GM23338 (cell line): ENCODE results near the gene ACO1.

ENCODE experiments used
- EZH2 ChIP-seq: fragments of 200-600 bp; sonication (generic); IDR thresholded peaks from one replicate; pipeline ENCODE4 v1.8.0; 2017; ENCODE audit warnings: antibody characterized with exemption, mild to moderate bottlenecking, low read depth; ENCODE audit not compliant: unreplicated experiment
- EZH2phosphoT487 ChIP-seq: fragments of 200-600 bp; sonication (generic); IDR thresholded peaks from one replicate; pipeline ENCODE4 v1.8.1; 2018; ENCODE audit warnings: antibody characterized with exemption; ENCODE audit not compliant: unreplicated experiment
- JUNB ChIP-seq: IDR thresholded peaks from one replicate; pipeline ENCODE4 v1.6.1; 2016; ENCODE audit warnings: antibody characterized with exemption; ENCODE audit not compliant: unreplicated experiment
- POLR2AphosphoS5 ChIP-seq: IDR thresholded peaks from 2 replicates; pipeline ENCODE4 v1.6.1; 2016; ENCODE audit warnings: antibody characterized with exemption, low read depth
- TF ChIP-seq, protein P1 (sequence below), 2 experiments: fragments of 200-600 bp in 1 of 2; sonication (generic) in 1 of 2; conservative IDR thresholded peaks; 2 replicates each; pipeline versions ENCODE4 v1.5.1 to v1.6.1; 2016 to 2017; ENCODE audit warnings: antibody characterized with exemption in 2 of 2, low read depth in 2 of 2, mild to moderate bottlenecking in 2 of 2, moderate library complexity in 1 of 2

DNA sequence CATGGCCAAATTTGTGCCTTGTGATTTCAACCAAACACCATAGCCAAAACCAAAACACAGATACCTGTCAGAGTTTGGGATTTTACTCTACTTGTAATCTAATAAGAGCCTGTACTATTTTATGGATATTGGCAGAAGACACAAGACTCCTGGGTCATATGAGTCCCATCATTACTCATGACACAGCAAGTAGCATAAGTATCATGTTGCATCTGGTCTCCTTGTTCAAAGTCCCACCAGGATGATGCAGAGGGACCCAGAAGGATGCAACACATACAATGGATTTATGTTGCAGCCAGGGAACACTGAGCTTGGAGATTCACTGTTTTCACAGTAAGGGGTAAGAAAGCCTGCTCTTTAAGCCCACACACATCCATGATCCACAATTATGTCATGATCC lies 13.2 kb upstream of the ACO1 start:
- no peak for TF ChIP-seq EZH2
- TF ChIP-seq, protein P1, sequence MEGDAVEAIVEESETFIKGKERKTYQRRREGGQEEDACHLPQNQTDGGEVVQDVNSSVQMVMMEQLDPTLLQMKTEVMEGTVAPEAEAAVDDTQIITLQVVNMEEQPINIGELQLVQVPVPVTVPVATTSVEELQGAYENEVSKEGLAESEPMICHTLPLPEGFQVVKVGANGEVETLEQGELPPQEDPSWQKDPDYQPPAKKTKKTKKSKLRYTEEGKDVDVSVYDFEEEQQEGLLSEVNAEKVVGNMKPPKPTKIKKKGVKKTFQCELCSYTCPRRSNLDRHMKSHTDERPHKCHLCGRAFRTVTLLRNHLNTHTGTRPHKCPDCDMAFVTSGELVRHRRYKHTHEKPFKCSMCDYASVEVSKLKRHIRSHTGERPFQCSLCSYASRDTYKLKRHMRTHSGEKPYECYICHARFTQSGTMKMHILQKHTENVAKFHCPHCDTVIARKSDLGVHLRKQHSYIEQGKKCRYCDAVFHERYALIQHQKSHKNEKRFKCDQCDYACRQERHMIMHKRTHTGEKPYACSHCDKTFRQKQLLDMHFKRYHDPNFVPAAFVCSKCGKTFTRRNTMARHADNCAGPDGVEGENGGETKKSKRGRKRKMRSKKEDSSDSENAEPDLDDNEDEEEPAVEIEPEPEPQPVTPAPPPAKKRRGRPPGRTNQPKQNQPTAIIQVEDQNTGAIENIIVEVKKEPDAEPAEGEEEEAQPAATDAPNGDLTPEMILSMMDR (conservative IDR thresholded peaks at IDR 0.05; ENCODE audit: low read depth in 2 of 2), result no peak
- no peak for TF ChIP-seq POLR2AphosphoS5
- TF ChIP-seq EZH2phosphoT487, result no peak
- TF ChIP-seq JUNB, result no peak
